ENCODE data around the gene GRM8. TPM values are rescaled to one million over a fixed set of nuclear protein-coding genes. Genes with fewer than 3 reads are reported as not detected.

The GRM8 gene
- polyA plus RNA-seq, 2 of the 4 experiments (the other 2 are of a cell fraction), result 0.06 TPM; not detected in 1

DNA sequence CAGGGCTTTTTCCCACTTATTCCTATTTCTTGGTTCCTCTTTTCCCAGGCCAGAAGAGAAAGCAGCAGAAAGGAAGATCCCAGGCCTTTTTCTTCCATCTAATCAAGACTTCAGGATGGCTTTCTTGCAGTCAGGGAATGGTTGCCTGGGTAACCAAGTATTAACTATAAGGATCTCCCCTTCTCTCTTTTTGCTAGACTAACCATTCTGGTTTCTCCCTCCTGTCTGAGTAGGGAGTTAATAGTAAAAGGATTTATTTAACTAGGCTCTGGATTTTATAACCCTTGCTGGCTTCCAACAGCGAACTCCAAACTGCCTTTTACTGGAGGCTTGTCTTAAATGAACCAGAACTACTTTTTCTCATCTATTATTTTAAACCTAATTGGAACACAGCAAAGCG lies 90.4 kb downstream of the GRM8 start:
- Histone ChIP-seq H3K9me3 (no peaks in the 10 kb centered on the region), H3K4me3 (no peak overlapping the region), H3K27ac (no peak overlapping the region), H3K4me1 (no peaks in the 10 kb centered on the region), H3K4me2 (no peak overlapping the region)
- POLR2A ChIA-PET, result no interaction called here
- CTCF ChIA-PET, result interaction anchor here (0.7 to 1.3 kb wide), 2 partner anchors 9 to 21 kb away, joined by 3 read pairs; no protein-coding TSS in a partner anchor
- no peak for ATAC-seq
- DNase-seq (ENCODE audit: low read depth in 1 of 2, low spot score in 1 of 2), result no peak
- TF ChIP-seq CTCF (IDR thresholded peaks at IDR 0.05) (no peak), ESRRA (IDR thresholded peaks at IDR 0.05; ENCODE audit: borderline replicate concordance, low read length) (no peak), SMC3 (IDR thresholded peaks at IDR 0.05) (no peak), POLR2A (IDR thresholded peaks at IDR 0.05; ENCODE audit: low read length) (no peak), MAZ (IDR thresholded peaks at IDR 0.05; ENCODE audit: borderline replicate concordance, low read depth, low read length) (no peak), EP300 (IDR thresholded peaks at IDR 0.05) (no peak), CHD2 (IDR thresholded peaks at IDR 0.05; ENCODE audit: low read length, partially characterized antibody) (no peak), GATA3 (IDR thresholded peaks at IDR 0.05; ENCODE audit: borderline replicate concordance) (no peak), E2F6 (IDR thresholded peaks at IDR 0.05; ENCODE audit: borderline replicate concordance, low read depth) (no peak), FOSB (CRISPR knock-in tag; IDR thresholded peaks at IDR 0.05) (no peak), BCL3 (IDR thresholded peaks at IDR 0.05) (no peak), HDAC2 (IDR thresholded peaks at IDR 0.05) (no peak), RAD21 (conservative IDR thresholded peaks at IDR 0.05 in 1 of 2, IDR thresholded peaks at IDR 0.05 in 1 of 2) (no peak), CEBPB (IDR thresholded peaks at IDR 0.05) (no peak), TFCP2L1 (CRISPR knock-in tag; IDR thresholded peaks at IDR 0.05) (no peak), CHD4 (IDR thresholded peaks at IDR 0.05; ENCODE audit: borderline replicate concordance) (no peak), MAX (IDR thresholded peaks at IDR 0.05) (no peak), JUN (IDR thresholded peaks at IDR 0.05) (no peak), FOSL2 (IDR thresholded peaks at IDR 0.05) (no peak), FOSL2 (CRISPR knock-in tag; IDR thresholded peaks at IDR 0.05) (no peak)
- no peak for FAIRE-seq
- WGBS (ENCODE audit: missing lambda C conversion rate), result 0% methylated on average over 2 of the region's 2 CpGs

- FAIRE-seq (no peak), ATAC-seq (peak; percentile 39 to 60; a peak in 4 of 6 replicates), DNase-seq (ENCODE audit: low read depth in 1 of 2, low spot score in 1 of 2) (peak in 1 of 2 experiments; percentile 9)
- peak; percentile 38 for TF ChIP-seq CTCF (IDR thresholded peaks at IDR 0.05)
- TF ChIP-seq RAD21 (conservative IDR thresholded peaks at IDR 0.05 in 1 of 2, IDR thresholded peaks at IDR 0.05 in 1 of 2), result 0 out of 5 replicates have a peak, but pooled peaks of 1 of the 2 experiments have one; percentile 14
- no peak for TF ChIP-seq MAX (IDR thresholded peaks at IDR 0.05)
- no peak for TF ChIP-seq E2F6 (IDR thresholded peaks at IDR 0.05; ENCODE audit: borderline replicate concordance, low read depth)
- no peak for TF ChIP-seq HOXB5 (CRISPR knock-in tag; IDR thresholded peaks at IDR 0.05)
- no peak for TF ChIP-seq NPAS2 (CRISPR knock-in tag; IDR thresholded peaks at IDR 0.05; ENCODE audit: borderline replicate concordance)
- no peaks in the 10 kb centered on the region for H3K4me1 ChIP-seq
- H3K4me3 ChIP-seq, result no peak overlapping the region
- no peak overlapping the region for H3K4me2 ChIP-seq
- H3K9me3 ChIP-seq, result no peaks in the 10 kb centered on the region
- ChIA-PET CTCF (interaction anchor here (0.6 to 1.2 kb wide), 2 partner anchors 97 to 207 kb away, joined by 3 to 5 read pairs; no protein-coding TSS in a partner anchor), POLR2A (no interaction called here)
- H3K27ac ChIP-seq, result no peak overlapping the region
- 0% methylated on average over 3 of the region's 3 CpGs for WGBS (ENCODE audit: missing lambda C conversion rate)
Observed at GRCh38 chr7:127158659-127159058, 94.1 kb downstream of the GRM8 start.
